OCI-LY7 (cell line): ENCODE results near the gene CAPN10. TPM values are rescaled to one million over a fixed set of nuclear protein-coding genes. Genes with fewer than 3 reads are reported as not detected.

Experiments
- BruUV-seq: library from RNA; stranded (reverse); fragments of 400-500 nt; replicated peaks from 2 replicates; lab custom pipeline; 2021; lab: Mats Ljungman, UMichigan
- CTCF ChIA-PET: fragments of 300-600 bp; sonication (Branson Sonifier 250); formaldehyde crosslinking; loops from one replicate; lab custom pipeline; 2022; ENCODE audit warnings: antibody characterized with exemption; ENCODE audit not compliant: unreplicated experiment; lab: Charles Lee
- POLR2A ChIA-PET: fragments of 300-600 bp; sonication (Branson Sonifier 250); formaldehyde crosslinking; loops from one replicate; lab custom pipeline; 2022; ENCODE audit warnings: antibody characterized with exemption; lab: Charles Lee
- DNase-seq: peaks from one replicate; pipeline ENCODE4 v3.0.0-alpha.2; 2015; ENCODE audit warnings: low spot score
- H2AFZ ChIP-seq: fragments of 200-600 bp; sonication (generic), shearing (Covaris generic); 2 replicates; pipeline ENCODE4 v1.6.1; 2014; ENCODE audit warnings: mild to moderate bottlenecking, antibody characterized with exemption, low read length, moderate library complexity
- H3K27ac ChIP-seq: fragments of 200-600 bp; sonication (generic); 2 replicates; pipeline ENCODE4 v1.5.1; 2014; ENCODE audit warnings: mixed run types, low read depth, mild to moderate bottlenecking, moderate library complexity, low read length, inconsistent platforms; ENCODE audit not compliant: poor library complexity, severe bottlenecking
- H3K36me3 ChIP-seq: fragments of 200-600 bp; sonication (generic); 2 replicates; pipeline ENCODE4 v1.6.1; 2014; ENCODE audit warnings: mild to moderate bottlenecking, antibody characterized with exemption, low read length, moderate library complexity, mixed read lengths; ENCODE audit not compliant: insufficient read depth
- H3K4me1 ChIP-seq: fragments of 200-600 bp; sonication (generic); 2 replicates; pipeline ENCODE4 v1.5.1; 2014; ENCODE audit warnings: mild to moderate bottlenecking, low read length; ENCODE audit not compliant: insufficient read depth, poor library complexity, severe bottlenecking
- H3K4me2 ChIP-seq: fragments of 200-600 bp; sonication (generic); 2 replicates; pipeline ENCODE4 v1.6.1; 2014; ENCODE audit warnings: mild to moderate bottlenecking, low read length
- H3K4me3 ChIP-seq: fragments of 200-600 bp; sonication (generic); 2 replicates; pipeline ENCODE4 v1.5.1; 2014; ENCODE audit warnings: mild to moderate bottlenecking, low read depth, low read length; ENCODE audit not compliant: poor library complexity, severe bottlenecking
- H3K79me2 ChIP-seq: fragments of 200-600 bp; sonication (generic); 2 replicates; pipeline ENCODE4 v1.6.1; 2016; ENCODE audit warnings: low read depth, mild to moderate bottlenecking, low read length, moderate library complexity, mixed read lengths; ENCODE audit not compliant: insufficient read depth
- H3K9me2 ChIP-seq: fragments of 200-600 bp; sonication (generic); 2 replicates; pipeline ENCODE4 v1.6.1; 2016; ENCODE audit warnings: mild to moderate bottlenecking, low read length, mixed read lengths; ENCODE audit not compliant: insufficient read depth
- H3K9me3 ChIP-seq: fragments of 200-600 bp; sonication (generic); 2 replicates; pipeline ENCODE4 v1.6.1; 2014; ENCODE audit warnings: mild to moderate bottlenecking, mixed run types, low read length, mixed read lengths
- H4K20me1 ChIP-seq: fragments of 200-600 bp; sonication (generic); 2 replicates; pipeline ENCODE4 v1.6.1; 2014; ENCODE audit warnings: mild to moderate bottlenecking, antibody characterized with exemption, low read length, moderate library complexity, mixed read lengths; ENCODE audit not compliant: insufficient read depth
- EZH2phosphoT487 ChIP-seq: fragments of 200-600 bp; sonication (generic); IDR thresholded peaks from 2 replicates; pipeline ENCODE4 v1.6.1; 2018; ENCODE audit warnings: low read depth, borderline replicate concordance, mild to moderate bottlenecking, mixed run types, antibody characterized with exemption, low read length, moderate library complexity, mixed read lengths
- intact Hi-C: fragments of 100-400 bp; cut with micrococcal nuclease; formaldehyde crosslinking; loops from one replicate; pipeline ENCODE4 v1.10.0; 2022; ENCODE audit not compliant: unreplicated experiment
- total RNA-seq, 2 experiments: library from RNA; depleted of rRNA in 1 of 2; stranded (reverse); fragments of >200 nt in 1 of 2; shearing (Covaris generic) in 1 of 2; gene quantifications; 2 replicates each; pipeline ENCODE4 v1.2.3, GENCODE V29; 2014 to 2022
- TF ChIP-seq, protein P1 (sequence below): fragments of 200-600 bp; sonication (generic); conservative IDR thresholded peaks from 2 replicates; pipeline ENCODE4 v1.5.1; 2014; ENCODE audit warnings: mild to moderate bottlenecking, antibody characterized with exemption, low read length, moderate library complexity, mixed read lengths

CAPN10 gene
- total RNA-seq, 2 experiments from 2014 or later, result 70.6 to 78.1 TPM

GRCh38 chr2:240624011-240624949, 37.7 kb downstream of the CAPN10 start:
- Histone ChIP-seq H3K27ac (no peak overlapping the region), H2AFZ (no peak overlapping the region), H3K4me2 (no peak overlapping the region), H3K9me2 (no peaks in the 10 kb centered on the region), H3K4me1 (peaks cover 6% of the 10 kb centered on the region), H3K79me2 (no peaks in the 10 kb centered on the region), H3K9me3 (no peaks in the 10 kb centered on the region), H3K4me3 (no peak overlapping the region), H4K20me1 (no peaks in the 10 kb centered on the region), H3K36me3 (no peaks in the 10 kb centered on the region)
- DNase-seq, result no peak
- TF ChIP-seq EZH2phosphoT487, result no peak
- TF ChIP-seq, protein P1, sequence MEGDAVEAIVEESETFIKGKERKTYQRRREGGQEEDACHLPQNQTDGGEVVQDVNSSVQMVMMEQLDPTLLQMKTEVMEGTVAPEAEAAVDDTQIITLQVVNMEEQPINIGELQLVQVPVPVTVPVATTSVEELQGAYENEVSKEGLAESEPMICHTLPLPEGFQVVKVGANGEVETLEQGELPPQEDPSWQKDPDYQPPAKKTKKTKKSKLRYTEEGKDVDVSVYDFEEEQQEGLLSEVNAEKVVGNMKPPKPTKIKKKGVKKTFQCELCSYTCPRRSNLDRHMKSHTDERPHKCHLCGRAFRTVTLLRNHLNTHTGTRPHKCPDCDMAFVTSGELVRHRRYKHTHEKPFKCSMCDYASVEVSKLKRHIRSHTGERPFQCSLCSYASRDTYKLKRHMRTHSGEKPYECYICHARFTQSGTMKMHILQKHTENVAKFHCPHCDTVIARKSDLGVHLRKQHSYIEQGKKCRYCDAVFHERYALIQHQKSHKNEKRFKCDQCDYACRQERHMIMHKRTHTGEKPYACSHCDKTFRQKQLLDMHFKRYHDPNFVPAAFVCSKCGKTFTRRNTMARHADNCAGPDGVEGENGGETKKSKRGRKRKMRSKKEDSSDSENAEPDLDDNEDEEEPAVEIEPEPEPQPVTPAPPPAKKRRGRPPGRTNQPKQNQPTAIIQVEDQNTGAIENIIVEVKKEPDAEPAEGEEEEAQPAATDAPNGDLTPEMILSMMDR, result no peak
- CTCF ChIA-PET, result interaction anchor here (0.8 kb wide), 1 partner anchor 44 kb away, joined by 6 read pairs; no protein-coding TSS in a partner anchor
- POLR2A ChIA-PET, result no interaction called here
- no TSS peak for BruUV-seq
- intact Hi-C loops, result no loop called here

GRCh38 chr2:240624950-240625621, 38.6 kb downstream of the CAPN10 start, which contains the start of gene GPR35:
Gene GPR35, plus strand, starts transcription at chr2:240625480. Its CDS starts 4,473 bp downstream, at chr2:240629953.
- Histone ChIP-seq H3K36me3 (no peaks in the 10 kb centered on the region), H3K79me2 (no peaks in the 10 kb centered on the region), H3K4me3 (no peak within 1 kb of the TSS), H3K9me3 (no peaks in the 10 kb centered on the region), H3K4me1 (peaks cover 6% of the 10 kb centered on the region), H3K4me2 (no peak within 1 kb of the TSS), H3K9me2 (no peaks in the 10 kb centered on the region), H4K20me1 (no peaks in the 10 kb centered on the region), H2AFZ (no peak within 1 kb of the TSS), H3K27ac (no peak within 1 kb of the TSS)
- no peak for DNase-seq
- intact Hi-C loops, result no loop called here
- no TSS peak for BruUV-seq
- ChIA-PET CTCF (no interaction called here), POLR2A (interaction anchor here (0.7 kb wide), 1 partner anchor 70 kb away, joined by 4 read pairs; no protein-coding TSS in a partner anchor)
- TF ChIP-seq, protein P1, result no peak
- no peak for TF ChIP-seq EZH2phosphoT487
